GM12873 (cell line): ENCODE measurements around the gene RIN3.

Source experiments
- TF ChIP-seq, protein P1 (sequence below): IDR thresholded peaks from 2 replicates; pipeline ENCODE4 v1.5.1; 2012; ENCODE audit warnings: low read depth, mild to moderate bottlenecking, moderate library complexity, low read length, control low read depth; ENCODE audit not compliant: insufficient read depth; ENCODE audit errors: missing control alignments

The RIN3 gene

DNA sequence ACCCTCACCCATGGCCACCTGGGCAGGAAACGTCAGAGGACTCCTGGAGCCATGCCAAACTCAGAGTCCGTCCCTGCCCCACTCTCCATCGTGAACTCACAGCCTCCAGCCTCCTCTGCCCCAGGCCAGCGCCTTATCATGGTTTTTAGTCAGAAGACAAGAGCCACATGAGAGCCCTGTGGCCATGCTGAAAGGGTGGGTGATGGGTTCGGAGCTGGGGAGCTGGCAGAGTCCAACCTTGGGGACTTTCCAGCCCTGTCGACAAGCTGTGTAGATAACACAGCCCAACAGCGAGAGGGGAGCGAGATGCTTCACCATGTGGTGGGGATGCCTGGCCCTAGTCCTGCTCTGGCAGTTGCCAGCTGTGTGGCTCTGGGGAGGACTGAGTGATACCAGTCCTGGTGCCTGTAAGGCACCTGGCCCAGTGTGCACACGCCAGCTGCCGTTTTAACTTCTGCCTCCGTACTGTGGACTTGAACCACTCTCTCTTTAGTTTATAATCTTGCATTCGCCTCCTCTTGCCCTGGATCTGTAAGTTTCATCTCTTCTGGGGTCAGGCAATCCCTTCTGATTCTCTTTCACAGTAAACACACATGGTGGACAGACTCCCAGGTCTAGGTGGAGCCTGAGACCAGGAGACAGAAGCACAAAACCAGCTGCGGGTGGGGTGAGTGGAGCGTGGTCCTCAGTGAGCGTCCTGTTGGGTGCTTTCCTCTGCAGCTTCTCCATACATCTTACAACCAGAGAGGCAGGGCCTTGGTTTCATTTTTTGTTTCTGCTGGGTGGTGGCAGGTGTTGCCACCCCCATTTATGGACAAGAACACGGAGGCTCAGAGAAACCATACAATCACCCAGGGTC, 55.3 kb downstream of the RIN3 start:
- TF ChIP-seq, protein P1, sequence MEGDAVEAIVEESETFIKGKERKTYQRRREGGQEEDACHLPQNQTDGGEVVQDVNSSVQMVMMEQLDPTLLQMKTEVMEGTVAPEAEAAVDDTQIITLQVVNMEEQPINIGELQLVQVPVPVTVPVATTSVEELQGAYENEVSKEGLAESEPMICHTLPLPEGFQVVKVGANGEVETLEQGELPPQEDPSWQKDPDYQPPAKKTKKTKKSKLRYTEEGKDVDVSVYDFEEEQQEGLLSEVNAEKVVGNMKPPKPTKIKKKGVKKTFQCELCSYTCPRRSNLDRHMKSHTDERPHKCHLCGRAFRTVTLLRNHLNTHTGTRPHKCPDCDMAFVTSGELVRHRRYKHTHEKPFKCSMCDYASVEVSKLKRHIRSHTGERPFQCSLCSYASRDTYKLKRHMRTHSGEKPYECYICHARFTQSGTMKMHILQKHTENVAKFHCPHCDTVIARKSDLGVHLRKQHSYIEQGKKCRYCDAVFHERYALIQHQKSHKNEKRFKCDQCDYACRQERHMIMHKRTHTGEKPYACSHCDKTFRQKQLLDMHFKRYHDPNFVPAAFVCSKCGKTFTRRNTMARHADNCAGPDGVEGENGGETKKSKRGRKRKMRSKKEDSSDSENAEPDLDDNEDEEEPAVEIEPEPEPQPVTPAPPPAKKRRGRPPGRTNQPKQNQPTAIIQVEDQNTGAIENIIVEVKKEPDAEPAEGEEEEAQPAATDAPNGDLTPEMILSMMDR: no peak

DNA sequence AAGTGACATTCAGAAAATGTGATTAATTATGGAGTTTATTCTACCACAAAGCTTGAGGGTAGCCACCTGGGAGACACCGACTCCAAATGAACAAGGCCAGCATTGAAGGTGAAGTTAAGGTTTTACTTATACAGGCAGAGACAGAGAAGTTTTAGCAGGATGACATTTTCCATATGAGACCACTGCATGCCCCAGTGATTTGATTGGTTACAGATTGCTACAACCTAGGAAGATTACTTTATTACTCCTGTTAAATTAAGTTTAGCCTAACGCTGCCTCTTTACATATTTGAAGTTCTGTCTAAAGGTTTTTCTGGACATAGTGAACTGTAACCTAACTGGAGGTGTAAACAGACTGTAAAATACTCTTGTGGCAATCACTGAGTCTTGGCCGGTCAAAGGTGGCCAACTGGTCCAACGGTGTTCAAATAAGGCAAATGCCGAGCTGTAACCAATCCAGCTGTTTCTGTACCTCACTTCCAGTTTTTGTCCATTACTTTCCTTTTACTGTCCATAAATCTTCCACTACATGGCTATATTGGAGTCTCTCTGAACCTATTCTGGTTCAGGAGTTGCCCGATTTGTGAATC, 57.2 kb downstream of the RIN3 start:
- TF ChIP-seq, protein P1: no peak

DNA sequence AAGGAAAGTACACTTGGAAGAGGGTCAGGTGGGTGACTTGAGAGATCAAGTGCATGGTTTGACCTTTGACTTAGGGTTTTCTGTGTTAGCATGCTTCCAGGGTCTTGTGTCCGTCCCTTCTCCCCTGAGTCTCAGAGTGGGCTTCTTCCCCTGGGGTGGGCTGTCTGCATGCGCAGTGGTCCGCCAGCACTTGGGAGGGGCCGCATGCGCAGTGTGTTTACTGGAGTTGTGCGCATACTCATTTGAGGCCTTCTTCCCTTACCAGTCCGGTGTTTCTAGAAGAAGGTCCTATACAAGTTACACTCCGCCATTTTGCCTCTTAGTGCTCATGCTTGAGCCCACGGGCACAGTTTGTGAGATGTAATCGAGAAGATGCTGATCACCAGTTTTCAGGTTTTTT, 58.5 kb downstream of the RIN3 start:
- TF ChIP-seq, protein P1: no peak

DNA sequence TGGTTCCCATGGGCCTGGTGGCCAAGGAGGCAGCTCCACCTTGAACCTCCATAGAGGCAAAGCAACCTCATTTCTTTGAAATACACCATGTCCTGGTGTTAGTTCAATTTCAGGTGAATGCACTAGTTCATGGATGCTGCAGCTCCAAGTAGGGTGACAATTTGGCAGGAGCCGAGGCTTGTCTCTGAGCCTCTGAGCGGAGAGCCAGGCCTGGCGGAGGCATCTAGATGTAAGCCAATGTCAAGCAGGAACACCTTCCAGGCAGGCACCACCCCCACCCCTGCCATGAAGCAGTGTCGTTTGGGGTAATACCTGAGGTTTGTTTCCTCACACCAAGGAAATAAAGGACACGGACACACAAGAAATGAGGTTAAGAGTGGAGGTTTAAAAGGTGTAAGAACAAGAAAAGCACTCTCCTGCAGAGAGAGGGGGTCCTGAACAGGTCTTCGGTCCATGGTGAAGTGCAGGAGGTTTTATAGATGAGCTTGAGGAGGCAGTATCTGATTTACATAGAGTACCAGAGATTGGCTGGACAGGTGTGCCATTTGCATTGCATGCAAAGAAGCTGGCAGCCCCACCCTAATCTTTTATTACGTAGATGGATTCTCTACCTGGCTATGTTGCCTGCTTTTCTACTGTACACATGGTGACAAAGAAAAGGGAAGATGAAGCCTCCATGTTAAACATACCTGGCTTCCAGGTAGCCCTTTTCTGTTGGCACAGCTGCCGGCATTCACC, 60.3 kb downstream of the RIN3 start:
- TF ChIP-seq, protein P1: no peak

DNA sequence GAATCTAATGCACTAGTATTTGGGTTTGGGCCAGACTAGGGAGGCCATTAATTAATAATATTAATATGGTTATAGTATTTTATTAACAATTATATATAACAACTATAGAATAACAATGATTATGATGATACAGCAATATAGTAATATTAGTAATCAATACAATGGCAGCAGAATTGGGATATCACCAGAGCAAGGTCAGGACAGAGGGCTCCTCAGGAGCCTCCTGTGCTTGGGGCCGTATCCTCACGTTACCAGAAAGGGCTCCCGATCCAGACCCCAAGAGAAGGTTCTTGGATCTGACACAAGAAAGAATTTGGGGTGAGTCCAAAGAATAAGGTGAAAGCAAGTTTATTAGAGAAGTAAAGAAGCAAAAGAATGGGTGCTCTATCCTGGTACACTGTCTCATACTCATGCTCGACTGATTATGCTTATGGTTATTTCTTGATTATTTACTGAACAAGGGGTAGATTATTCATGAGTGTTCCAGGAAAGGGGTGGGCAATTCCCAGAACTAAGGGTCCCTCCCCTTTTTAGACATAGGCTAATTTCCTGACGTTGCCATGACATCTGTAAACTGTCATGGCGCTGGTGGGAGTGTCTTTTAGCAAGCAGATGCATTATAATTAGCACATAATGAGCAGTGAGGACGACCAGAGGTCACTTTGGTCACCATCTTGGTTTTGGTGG, 61.6 kb downstream of the RIN3 start:
- TF ChIP-seq, protein P1: no peak

DNA sequence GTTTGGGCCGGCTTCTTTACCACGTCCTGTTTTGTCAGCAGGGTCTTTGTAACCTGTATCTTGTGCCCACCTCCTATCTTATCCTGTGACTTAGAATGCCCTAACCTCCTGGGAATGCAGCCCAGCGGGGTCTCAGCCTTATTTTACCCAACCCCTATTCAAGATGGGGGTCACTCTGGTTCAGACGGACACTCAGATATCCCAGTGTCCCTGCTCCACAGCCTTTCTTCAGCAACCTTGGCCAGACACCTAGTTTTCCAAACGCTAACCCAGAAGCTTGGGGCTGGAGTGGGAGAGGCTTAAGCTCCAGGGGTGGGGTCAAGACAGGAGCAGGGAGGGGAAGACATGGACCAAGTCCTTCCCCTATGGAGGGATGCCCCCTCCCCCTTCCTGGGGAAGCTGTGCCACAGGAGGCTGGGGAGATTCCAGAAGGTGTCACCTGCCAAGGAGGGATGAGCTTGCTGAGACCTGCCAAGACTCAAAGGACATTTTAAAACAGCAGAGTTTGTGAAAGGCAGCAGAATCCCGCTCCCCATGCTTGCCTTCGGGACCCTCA, 62.2 kb downstream of the RIN3 start:
- TF ChIP-seq, protein P1: no peak

DNA sequence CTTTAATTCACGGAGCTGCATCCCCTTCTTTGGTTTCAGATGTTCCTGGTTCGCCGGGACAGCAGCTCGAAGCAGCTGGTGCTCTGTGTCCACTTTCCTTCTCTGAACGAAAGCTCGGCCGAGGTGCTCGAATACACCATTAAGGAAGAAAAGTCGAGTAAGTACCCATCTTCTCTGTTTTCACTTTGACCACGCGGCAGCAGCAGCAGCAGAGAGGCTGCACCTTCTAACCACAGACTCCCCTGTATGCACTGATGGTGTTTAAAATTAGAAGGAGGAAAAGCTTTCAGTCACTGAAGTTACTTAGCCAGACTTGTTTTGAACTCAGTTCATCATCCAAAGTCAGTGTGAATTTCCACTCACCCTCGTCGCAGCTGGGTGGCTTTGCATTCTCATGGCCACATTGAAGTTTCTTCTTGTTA, 63.8 kb downstream of the RIN3 start:
- TF ChIP-seq, protein P1: no peak
